HG03442 (cell line): Measurements from ENCODE around the gene UROC1.

Experiments
- ATAC-seq: cut with Tn5 transposase; IDR thresholded peaks from one replicate; pipeline ENCODE4 v1.9.1; 2021; ENCODE audit warnings: mild to moderate bottlenecking, moderate library complexity; ENCODE audit not compliant: unreplicated experiment

Gene UROC1

DNA sequence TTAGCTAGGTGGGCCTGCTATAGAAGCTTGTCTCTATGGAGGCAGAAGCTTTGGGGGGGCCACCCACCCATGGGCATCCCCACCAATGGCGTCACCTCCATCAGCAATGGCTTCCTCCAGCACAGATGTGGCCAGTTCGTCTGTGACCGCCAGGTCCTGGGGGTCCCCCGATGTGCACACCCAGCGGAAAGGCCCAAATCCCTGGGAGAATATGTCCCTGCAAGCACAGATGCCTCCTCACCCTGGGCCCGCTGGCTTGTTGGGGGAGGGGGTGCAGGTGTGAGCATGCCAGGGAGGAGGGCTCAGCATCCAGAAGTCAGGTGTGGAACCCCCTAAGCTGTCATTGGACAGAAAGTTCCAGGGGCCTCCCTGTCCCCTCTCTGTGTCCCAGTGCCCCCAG, 19.6 kb downstream of the UROC1 start:
- ATAC-seq, result no peak

- no peak for ATAC-seq
Measured at GRCh38 chr3:126496894-126497850, 20.4 kb downstream of the UROC1 start.

DNA sequence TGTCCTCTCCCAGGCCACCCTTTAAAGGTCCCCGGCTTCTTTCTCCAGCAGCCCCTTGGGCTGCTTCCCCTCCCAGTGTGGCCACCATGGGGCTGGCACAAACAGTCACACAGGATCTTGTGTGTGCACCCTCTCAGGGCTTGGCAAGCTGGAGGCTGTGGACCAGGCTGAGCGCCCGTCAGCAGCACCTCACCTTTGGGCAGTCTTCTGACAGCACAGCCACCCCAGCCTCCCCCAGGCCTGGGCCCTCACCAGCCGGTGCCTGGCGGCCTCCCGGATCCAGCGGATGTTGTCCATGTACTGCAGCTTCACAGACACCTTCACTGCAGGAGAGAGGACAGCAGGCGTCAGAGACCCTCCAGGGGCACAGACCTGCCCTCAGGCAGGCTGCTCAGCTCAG, 21.8 kb downstream of the UROC1 start:
- no peak for ATAC-seq

GRCh38 chr3:126494970-126495230, 22.7 kb downstream of the UROC1 start:
- ATAC-seq, result no peak

DNA sequence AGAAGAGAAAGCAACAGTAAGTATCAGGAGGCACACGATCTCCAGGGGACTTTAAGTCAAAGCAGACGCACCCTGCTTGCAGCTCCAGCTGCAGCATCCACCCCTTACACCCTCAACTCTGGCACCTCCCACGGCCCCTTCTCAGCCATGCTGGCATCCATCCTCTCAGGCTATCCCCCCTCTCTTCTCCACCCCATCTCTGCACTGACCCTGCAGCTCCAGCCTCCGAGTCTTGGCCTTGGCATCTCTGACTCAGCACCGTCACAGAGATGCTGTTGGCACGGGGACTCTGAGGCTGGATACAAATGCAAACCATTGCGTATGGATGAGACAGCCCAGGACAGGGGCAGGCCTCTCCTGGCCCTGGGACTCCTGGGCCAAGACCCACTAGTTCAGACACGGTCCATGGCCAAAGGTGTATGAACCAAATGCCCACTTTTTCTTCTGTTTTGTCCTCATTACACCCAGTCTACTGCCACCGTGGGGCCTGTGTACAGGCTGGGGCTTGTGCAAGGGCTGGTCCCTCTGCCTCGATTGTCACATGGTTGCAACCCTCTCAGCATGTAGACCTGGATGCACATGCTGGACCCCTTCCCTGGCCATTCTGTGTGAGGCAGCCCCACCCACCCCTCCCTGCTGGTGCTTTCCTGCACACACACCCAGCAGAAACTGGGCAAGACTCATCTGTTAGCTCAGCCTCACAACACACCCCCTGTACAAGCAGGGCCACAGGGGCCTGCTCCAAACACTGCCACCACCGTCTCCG, 23.2 kb downstream of the UROC1 start:
- no peak for ATAC-seq

- no peak for ATAC-seq
Measured at GRCh38 chr3:126493739-126494138, 23.8 kb downstream of the UROC1 start.

DNA sequence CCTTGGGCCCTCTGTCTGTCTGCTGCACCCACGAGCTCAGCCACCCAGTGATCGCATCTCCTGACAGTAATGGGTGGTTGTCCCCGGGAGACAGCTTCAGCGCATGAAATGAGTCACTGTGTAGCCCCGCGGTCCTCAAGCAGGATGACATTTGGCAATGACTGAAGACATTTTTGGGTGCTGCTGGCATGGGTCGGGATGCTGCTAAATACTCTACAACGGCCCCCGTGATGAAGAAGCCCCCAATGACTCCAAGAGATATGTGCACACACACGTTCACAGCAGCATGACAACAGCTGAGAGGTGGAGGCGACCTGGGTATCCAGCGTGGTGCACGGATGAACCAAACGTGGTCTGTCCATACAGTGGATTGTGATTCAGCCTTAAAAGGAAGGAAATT, 24.5 kb downstream of the UROC1 start:
- no peak for ATAC-seq

DNA sequence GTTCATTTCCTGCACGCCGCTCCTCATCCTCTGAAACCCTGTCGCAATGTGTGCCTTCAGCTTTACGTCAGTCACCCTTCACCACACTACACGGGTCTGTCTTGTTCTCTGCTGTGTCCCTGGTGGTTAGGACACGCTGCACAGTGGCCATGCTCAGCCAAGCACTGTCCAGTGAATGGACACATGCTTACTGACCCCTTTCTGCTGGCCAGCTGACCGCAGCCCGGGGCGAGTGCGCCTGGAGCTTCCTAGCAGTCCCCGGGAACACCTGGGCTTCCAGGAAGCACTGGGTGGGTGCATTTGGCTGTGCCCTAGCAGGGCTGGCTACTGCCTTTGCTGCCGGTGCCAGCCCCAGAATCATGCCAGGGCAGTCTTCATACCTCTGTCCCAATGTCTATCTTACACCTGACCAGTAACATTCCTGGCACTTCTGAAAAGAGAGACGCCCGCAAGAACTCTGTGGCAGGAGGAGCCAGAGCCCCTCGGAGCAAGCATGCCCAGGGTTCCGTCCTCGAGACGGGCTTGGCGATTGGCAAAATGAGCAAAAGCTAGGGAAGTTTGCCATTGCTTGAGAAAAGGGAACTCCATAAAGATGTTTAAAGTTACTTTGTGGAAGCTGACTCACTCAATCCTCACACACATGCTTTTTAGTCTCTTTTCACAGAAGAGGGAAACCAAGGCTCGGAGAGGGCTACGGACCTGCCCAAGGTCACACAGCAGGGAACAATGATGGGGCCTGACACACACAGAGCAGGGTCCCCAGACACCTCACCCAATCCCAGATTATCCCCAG, 26.2 kb downstream of the UROC1 start:
- no peak for ATAC-seq

- no peak for ATAC-seq
Measured at GRCh38 chr3:126490619-126491018, 27.0 kb downstream of the UROC1 start.

DNA sequence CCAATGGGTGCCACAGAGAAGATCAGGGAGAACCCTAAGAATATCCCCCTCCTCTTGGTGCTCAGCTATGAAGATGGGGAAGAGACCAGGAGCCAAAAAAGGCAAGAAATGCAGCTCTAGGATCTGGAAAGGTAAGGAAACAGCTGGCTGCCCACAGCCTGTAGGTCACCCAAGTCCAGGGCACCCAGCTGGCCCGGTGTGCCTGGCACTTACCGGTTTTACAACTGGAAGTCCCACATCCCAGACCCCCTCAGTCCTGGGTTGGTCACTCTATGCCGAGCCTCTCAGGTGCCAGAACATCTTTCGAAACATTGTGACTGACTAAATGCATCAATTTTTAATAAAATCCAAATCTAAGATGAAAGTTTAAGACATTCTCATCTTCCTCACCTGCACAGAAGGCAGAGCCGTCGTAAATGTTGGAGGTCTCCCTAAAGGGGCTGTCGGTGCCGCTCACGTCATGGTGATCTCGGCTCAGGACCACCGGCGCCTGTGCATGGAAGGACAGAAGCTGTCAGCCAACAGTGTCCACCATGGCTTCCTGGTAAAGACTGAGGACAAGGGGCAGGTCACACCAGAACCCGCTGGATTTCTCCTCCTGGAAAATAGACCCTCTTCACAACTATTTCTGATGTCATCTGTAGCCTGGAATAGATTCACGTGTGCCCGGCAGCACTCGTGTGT, 28.5 kb downstream of the UROC1 start:
- ATAC-seq, result no peak

- ATAC-seq, result no peak
Measured at GRCh38 chr3:126488185-126488584, 29.4 kb downstream of the UROC1 start.

DNA sequence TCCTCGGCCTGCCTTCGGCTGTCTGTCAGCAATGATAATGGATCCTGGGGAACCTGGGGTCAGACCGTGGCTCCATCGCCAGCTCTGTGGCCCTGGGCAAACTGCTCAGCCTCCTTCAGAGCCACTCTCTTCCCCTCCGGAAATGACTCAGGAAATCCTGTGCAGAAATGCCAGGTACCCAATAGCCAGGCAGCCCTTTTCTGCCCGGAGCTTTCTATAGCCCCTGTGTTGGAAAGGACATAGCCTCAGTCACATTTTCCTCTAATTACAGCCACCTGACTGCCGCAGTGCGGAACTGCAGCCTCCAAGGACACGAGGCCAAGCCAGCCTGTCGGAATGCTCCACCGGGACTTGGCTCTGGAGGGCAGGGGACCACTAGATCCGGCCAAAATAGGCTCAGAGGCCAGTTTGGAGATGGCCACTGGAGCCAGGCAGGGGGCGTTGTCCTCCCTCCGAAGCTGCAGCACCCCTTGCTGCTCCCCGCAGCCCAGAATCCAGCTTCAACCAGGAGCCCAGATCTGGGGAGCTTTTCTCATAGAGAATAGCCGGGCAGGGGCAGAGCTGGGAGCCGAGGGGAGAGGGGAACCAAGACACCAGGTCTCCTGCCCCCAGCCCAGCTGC, 30.3 kb downstream of the UROC1 start:
- no peak for ATAC-seq

DNA sequence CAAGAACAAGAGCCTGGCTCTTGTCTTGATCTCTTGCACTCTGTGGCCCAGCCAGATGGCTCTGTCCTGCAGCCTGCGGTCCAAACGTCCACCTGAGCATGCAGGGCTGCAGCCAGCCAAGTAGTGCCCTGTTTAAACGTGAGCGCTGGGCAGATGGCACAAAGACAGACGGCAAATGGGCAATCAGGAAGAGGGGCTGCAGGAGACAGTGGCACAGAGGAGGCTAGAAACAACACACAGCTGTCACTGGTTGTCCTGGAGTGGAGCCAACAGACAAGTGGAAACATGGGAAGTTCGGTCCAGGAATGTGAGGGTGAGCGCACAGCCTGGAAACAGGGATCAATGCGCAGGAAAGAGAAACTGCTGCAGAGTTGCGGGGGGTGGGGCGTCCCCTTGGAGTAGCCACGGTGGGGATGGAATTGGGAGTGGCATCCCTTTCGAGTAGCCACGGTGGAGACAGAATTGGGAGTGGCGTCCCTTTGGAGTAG, 31.2 kb downstream of the UROC1 start:
- no peak for ATAC-seq

- no peak for ATAC-seq
Measured at GRCh38 chr3:126485956-126486355, 31.6 kb downstream of the UROC1 start.

DNA sequence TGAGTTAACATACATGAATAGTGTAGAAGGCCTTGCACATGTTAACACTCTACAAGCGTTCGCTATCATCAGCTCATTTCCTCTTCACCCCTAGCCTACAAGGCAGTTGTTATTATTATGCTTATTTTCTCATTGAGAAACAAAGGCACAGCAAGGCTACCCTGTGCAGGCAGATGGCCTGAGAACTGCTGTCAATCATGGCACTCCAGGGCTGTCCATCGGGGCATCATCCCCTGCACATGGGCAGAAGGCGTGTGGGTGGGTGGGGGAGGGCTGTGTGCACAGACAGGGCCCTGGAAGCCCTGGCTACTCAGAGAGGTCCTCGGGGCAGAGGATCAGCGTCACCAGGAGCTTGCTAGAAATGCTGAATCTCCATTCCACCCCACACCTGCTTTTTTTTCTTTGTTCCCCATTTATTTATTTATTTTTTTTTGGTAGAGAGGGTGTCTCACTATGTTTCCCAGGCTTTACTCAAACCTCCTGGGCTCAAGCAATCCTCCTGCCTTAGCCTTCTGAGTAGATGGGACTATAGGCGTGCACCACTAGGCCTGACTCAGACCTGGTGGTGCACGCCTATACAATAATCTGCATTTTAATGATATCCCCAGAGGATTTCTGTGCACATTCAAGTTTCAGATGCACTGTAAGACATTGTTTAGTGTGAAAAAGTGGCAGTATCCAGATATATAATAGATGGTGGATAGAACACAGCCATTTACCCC, 32.2 kb downstream of the UROC1 start:
- ATAC-seq, result no peak

- ATAC-seq, result no peak
Measured at GRCh38 chr3:126484662-126485061, 32.9 kb downstream of the UROC1 start.

DNA sequence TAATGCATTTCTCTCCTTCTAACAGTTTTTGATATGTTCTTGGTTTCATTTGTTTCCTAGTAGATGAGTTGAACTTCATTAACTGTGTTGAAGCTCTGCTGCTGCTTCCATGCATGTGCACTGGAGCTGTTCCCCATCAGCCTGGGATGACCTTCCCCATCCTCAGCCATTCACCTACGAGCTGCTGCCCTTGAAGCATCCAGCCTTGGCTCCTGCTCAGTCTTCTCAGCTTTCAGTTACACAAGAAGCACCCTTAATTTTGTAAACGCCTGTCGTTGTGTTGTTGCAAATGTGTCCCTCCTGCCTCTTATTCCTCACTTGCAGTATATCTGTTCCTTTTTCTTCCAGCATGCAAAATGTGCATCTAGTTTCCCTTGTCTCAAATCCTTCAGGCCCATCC, 33.4 kb downstream of the UROC1 start:
- no peak for ATAC-seq

- no peak for ATAC-seq
Measured at GRCh38 chr3:126483321-126483761, 34.2 kb downstream of the UROC1 start.

GRCh38 chr3:126482503-126483255, 34.9 kb downstream of the UROC1 start:
- no peak for ATAC-seq
